ENCODE measurements around the gene APOBEC2. TPM values are rescaled to one million over a fixed set of nuclear protein-coding genes. Genes with fewer than 3 reads are reported as not detected.
A peak's percentile ranks its signal among the peaks of the same experiment; 100 is the strongest.

Gene APOBEC2
- total RNA-seq, 1 donor from 2014 or later, result 219 TPM

GRCh38 chr6:41073968-41074691 lies 21.1 kb downstream of the APOBEC2 start:
- peaks cover 52% of the 10 kb centered on the region for H3K4me1 ChIP-seq
- H3K27ac ChIP-seq (replicated peaks), result peak overlapping the region; percentile 99
- no peak for TF ChIP-seq CTCF (IDR thresholded peaks at IDR 0.05; ENCODE audit: borderline replicate concordance)
- H3K27me3 ChIP-seq (ENCODE audit: low read depth), result no peaks in the 10 kb centered on the region
- peak overlapping the region; percentile 94 for H3K4me3 ChIP-seq
- H3K9me3 ChIP-seq (replicated peaks), result no peaks in the 10 kb centered on the region
- intact Hi-C loops (cut with micrococcal nuclease), result no loop called here
- H3K36me3 ChIP-seq, result peaks cover 11% of the 10 kb centered on the region
- no peak for DNase-seq

DNA sequence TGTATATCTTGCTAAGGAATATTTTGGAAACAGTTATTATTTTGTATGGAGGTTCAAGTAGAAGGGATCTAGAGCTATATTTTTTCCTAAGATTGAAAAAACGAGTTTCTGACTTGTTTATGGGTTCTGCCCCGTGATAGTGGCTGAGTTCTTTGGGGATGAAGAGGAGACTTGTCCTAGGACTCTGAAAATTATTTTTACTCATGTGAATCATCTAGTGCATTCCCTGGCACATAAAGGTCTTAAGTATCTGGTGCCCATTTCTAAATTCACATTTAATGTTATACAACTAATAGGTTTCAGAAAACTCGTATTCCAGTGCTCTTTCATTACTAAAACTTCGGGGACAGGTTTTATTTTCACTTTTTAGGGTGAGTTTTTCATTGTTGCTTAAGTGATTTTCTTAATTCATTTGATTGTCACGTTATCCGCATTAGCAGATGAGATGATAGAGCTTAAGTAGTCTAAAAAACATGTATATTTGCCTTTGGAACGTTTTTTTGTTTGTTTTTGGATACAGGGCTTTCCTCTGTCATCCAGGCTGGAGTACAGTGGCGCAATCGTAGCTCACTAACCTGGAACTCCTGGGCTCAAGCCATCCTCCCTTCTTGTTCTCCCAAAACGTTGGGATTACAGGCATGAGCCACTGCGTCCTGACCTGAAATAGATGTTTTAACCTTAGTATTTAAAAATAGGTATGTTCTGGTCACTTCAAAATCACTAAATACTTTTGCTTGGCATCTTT lies 21.9 kb downstream of the APOBEC2 start:
- intact Hi-C loops (cut with micrococcal nuclease), result no loop called here
- Histone ChIP-seq H3K27ac (replicated peaks) (peak overlapping the region; percentile 99), H3K4me1 (peaks cover 52% of the 10 kb centered on the region), H3K9me3 (replicated peaks) (no peaks in the 10 kb centered on the region), H3K27me3 (ENCODE audit: low read depth) (no peaks in the 10 kb centered on the region), H3K4me3 (peak overlapping the region; percentile 94), H3K36me3 (peaks cover 12% of the 10 kb centered on the region)
- TF ChIP-seq CTCF (IDR thresholded peaks at IDR 0.05; ENCODE audit: borderline replicate concordance), result no peak
- DNase-seq, result no peak

DNA sequence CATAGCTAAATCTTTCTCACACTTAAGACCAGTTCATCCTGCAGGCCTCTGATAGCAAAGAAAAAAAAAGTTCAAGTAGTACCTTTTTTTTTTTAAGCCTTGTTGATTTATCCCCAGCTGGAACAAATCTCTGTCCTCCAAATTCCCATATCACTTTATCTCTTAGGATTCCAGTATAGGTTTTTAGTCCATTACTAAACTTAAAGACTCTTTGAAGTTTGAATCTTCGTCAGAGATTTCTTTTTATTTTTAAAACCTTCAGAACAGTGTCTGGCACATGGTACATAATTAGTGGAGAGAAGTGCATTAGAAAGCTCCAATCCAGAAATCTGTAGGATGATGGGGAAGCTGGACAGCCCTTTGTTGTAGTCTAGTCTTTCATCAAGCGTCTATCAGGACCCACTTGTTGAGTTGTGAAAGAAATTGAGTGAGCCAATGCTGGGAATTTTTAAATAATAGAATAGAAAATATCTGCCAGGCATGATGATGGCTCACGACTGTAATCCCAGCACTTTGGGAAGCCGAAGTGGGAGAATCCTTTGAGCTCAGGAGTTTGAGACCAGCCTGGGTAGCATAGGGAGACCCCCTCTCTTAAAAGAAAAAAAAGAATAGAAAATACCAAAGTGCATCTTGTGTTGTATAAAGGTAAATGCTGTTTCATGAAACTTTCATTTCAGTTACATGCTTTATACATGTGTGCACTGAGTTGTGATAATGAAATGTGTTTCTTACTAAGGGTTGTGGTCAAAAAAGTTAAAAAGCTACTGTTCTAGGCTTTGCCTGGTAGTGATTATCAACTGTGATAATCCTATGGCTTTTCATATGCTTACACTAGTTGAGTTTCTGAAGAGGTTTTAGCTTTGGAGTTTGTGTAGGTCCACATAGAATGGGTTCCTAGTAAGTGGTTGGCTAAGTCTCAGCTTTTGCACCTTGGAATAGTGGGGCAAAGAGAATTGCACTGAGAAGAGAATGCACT lies 22.9 kb downstream of the APOBEC2 start:
- no peaks in the 10 kb centered on the region for H3K27me3 ChIP-seq (ENCODE audit: low read depth)
- H3K36me3 ChIP-seq, result peaks cover 23% of the 10 kb centered on the region
- intact Hi-C loops (cut with micrococcal nuclease), result no loop called here
- H3K9me3 ChIP-seq (replicated peaks), result no peaks in the 10 kb centered on the region
- DNase-seq, result no peak
- H3K4me3 ChIP-seq, result no peak overlapping the region
- H3K4me1 ChIP-seq, result peaks cover 48% of the 10 kb centered on the region
- no peak for TF ChIP-seq CTCF (IDR thresholded peaks at IDR 0.05; ENCODE audit: borderline replicate concordance)
- peak overlapping the region; percentile 99 for H3K27ac ChIP-seq (replicated peaks)

DNA sequence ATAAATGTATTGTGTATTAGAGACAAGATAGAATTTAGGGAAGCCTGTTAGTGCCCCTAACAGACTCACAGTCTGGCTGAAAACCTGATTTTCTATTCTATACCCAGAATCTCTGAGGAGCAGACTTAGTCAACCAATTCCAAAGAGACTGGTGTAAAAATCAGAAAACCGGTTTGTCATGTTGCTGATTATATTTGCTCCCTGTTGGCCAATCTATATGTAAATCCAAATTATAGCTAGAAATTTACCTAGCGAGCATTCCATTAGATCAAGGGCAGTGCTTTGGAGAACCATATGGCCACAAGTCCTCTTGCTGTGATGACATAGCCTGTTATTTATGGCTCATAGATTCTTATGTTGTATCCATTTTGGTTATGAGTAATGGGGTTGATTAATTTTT lies 24.5 kb downstream of the APOBEC2 start:
- H3K4me3 ChIP-seq, result no peak overlapping the region
- DNase-seq, result no peak
- peaks cover 31% of the 10 kb centered on the region for H3K36me3 ChIP-seq
- intact Hi-C loops (cut with micrococcal nuclease), result no loop called here
- TF ChIP-seq CTCF (IDR thresholded peaks at IDR 0.05; ENCODE audit: borderline replicate concordance), result no peak
- no peaks in the 10 kb centered on the region for H3K27me3 ChIP-seq (ENCODE audit: low read depth)
- no peak overlapping the region for H3K27ac ChIP-seq (replicated peaks)
- peaks cover 41% of the 10 kb centered on the region for H3K4me1 ChIP-seq
- H3K9me3 ChIP-seq (replicated peaks), result no peaks in the 10 kb centered on the region

DNA sequence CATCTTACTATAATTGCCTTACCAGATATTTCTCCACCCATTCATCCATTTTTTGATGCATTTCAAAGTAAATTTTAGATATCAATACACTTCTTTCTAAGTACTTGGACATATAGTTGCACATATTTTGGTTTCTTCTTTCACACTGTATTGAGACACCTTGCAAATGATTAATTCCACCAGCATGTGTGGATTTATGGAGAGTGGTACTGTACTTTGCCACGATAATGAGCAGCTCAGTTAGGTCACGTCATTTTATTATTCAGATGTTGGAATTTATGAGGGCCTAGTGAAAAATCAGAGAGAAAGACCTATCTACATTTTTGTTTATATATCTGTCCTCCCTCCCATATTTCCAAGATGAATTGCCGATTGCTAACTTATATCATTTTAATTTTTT lies 25.1 kb downstream of the APOBEC2 start:
- no peak for DNase-seq
- Histone ChIP-seq H3K27me3 (ENCODE audit: low read depth) (no peaks in the 10 kb centered on the region), H3K4me1 (peaks cover 40% of the 10 kb centered on the region), H3K27ac (replicated peaks) (no peak overlapping the region), H3K4me3 (no peak overlapping the region), H3K9me3 (replicated peaks) (no peaks in the 10 kb centered on the region), H3K36me3 (peaks cover 36% of the 10 kb centered on the region)
- no peak for TF ChIP-seq CTCF (IDR thresholded peaks at IDR 0.05; ENCODE audit: borderline replicate concordance)
- intact Hi-C loops (cut with micrococcal nuclease), result no loop called here
